Suprapubic skin (tissue), 4 donors: ENCODE results near the gene ZBED1.

ENCODE experiments used
- CTCF ChIP-seq, 2 donors: fragments of 200-600 bp in 1 of 2; fragments of 450-650 bp in 1 of 2; sonication (generic) in 1 of 2; IDR thresholded peaks; one replicate each; pipeline ENCODE4 v1.5.1; 2016 to 2019; ENCODE audit warnings: antibody characterized with exemption in 2 of 2, mild to moderate bottlenecking in 1 of 2, moderate library complexity in 1 of 2
- POLR2A ChIP-seq, 2 donors: fragments of 450-650 bp; IDR thresholded peaks; one replicate each; pipeline ENCODE4 v1.6.1; 2017; ENCODE audit warnings: antibody characterized with exemption in 2 of 2, mild to moderate bottlenecking in 2 of 2, moderate library complexity in 2 of 2
- POLR2AphosphoS5 ChIP-seq, 3 donors: sonication (generic); formaldehyde crosslinking; IDR thresholded peaks; one replicate each; pipeline ENCODE4 v1.6.1; 2017; ENCODE audit warnings: antibody characterized with exemption in 3 of 3

DNA sequence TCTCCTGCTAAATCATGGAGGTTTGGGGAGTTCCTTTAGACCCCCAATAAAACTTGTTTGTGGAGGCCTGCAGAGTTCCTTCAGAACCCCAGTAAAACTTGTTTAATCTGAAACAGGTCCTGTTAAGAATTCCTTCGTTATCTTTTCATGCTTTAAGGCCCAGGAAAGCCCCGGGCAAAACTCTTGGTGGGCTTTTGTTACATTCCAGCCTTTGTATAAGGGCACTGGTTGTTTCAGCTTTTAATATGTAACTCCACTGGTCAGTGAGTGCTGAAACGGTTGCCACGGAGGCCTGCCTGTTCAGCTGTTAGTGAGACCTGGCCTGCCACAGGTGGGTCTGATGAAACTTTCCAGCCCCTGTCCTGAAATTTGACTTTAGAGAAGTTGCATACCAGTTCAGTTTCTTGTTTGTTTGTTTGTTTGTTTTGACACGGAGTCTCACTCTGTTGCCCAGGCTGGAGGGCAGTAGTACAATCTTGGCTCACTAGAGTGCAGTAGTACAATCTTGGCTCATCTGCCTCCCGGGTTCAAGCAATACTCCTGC lies 12.4 kb upstream of the ZBED1 start:
- TF ChIP-seq POLR2A (IDR thresholded peaks at IDR 0.05) (no peak), POLR2AphosphoS5 (IDR thresholded peaks at IDR 0.05) (no peak), CTCF (IDR thresholded peaks at IDR 0.05) (no peak)
